MM.1S (cell line): ENCODE data around the gene SDHA.

Source experiments
- CTCF ChIP-seq: fragments of 300-600 bp; sonication (generic); IDR thresholded peaks from 2 replicates; pipeline ENCODE4 v1.5.1; 2016; ENCODE audit warnings: antibody characterized with exemption, low read length, mixed read lengths
- EZH2 ChIP-seq: fragments of 300-600 bp; sonication (generic); optimal IDR thresholded peaks from 2 replicates; pipeline ENCODE3; 2017; ENCODE audit warnings: low read depth, mild to moderate bottlenecking, antibody characterized with exemption, low read length, mixed read lengths
- EZH2phosphoT487 ChIP-seq: fragments of 300-600 bp; sonication (generic); IDR thresholded peaks from 2 replicates; pipeline ENCODE4 v1.6.1; 2018; ENCODE audit warnings: antibody characterized with exemption, low read length

- no peak for TF ChIP-seq CTCF
- no peak for TF ChIP-seq EZH2
- TF ChIP-seq EZH2phosphoT487 = no peak
Measured at GRCh38 chr5:184471-184870, 33.6 kb upstream of the SDHA start.
